Measurements from ENCODE around the gene P3R3URF.

DNA sequence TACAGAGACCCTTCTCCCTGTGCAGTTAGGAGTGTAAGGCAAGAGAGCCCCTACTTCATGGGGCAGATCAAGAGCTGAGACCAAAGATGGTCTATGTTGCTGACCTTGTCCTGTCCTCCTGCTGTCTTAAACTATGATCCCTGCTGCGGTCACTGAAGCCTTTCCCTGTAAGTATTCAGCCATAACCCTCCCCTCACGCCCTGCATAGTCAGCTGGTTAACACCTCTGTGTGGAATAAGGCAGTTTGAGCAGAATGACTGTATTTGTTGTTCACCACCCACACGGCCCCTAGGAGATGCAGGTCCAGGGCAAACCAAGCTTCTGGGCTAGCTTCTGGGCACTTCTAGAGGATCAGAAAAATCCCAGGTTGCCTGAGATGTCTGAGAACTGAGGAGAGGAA is 1.0 kb downstream of the P3R3URF start:
- TF ChIP-seq POLR2A (IDR thresholded peaks at IDR 0.05) (no peak), EP300 (IDR thresholded peaks at IDR 0.05) (no peak)
- TF ChIP-seq, protein P1, sequence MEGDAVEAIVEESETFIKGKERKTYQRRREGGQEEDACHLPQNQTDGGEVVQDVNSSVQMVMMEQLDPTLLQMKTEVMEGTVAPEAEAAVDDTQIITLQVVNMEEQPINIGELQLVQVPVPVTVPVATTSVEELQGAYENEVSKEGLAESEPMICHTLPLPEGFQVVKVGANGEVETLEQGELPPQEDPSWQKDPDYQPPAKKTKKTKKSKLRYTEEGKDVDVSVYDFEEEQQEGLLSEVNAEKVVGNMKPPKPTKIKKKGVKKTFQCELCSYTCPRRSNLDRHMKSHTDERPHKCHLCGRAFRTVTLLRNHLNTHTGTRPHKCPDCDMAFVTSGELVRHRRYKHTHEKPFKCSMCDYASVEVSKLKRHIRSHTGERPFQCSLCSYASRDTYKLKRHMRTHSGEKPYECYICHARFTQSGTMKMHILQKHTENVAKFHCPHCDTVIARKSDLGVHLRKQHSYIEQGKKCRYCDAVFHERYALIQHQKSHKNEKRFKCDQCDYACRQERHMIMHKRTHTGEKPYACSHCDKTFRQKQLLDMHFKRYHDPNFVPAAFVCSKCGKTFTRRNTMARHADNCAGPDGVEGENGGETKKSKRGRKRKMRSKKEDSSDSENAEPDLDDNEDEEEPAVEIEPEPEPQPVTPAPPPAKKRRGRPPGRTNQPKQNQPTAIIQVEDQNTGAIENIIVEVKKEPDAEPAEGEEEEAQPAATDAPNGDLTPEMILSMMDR (IDR thresholded peaks at IDR 0.05) = no peak

Data from ovary (tissue), 3 donors.